Gastrocnemius medialis (tissue), 4 donors: ENCODE measurements around the gene IL12RB2. TPM values are rescaled to one million over a fixed set of nuclear protein-coding genes. Genes with fewer than 3 reads are reported as not detected.

ENCODE experiments used
- ATAC-seq, 2 donors: fragments of 150-250 bp; one replicate each; pipeline ENCODE4 v1.9.1; 2016
- DNase-seq, 2 donors: peaks; one replicate each; pipeline ENCODE4 v3.0.0-alpha.2; 2019
- H3K27ac ChIP-seq, 4 donors: fragments of 200-600 bp; sonication (generic); 1 replicate in 1 of 4; 2 replicates in 3 of 4; pipeline ENCODE4 v1.5.1; 2016 to 2018; ENCODE audit warnings: mild to moderate bottlenecking in 2 of 4, moderate library complexity in 1 of 4
- H3K27me3 ChIP-seq, 3 donors: fragments of 200-600 bp; sonication (generic) in 2 of 3; 1 replicate in 1 of 3; 2 replicates in 2 of 3; pipeline versions ENCODE4 v1.5.1 to v1.6.0; 2016 to 2019; ENCODE audit warnings: mild to moderate bottlenecking in 1 of 3, moderate library complexity in 1 of 3
- H3K36me3 ChIP-seq, 2 donors: fragments of 200-600 bp; sonication (generic) in 1 of 2; one replicate each; pipeline ENCODE4 v1.5.1; 2017 to 2018
- H3K4me1 ChIP-seq, 2 donors: fragments of 200-600 bp; sonication (generic) in 1 of 2; one replicate each; pipeline ENCODE4 v1.5.1; 2016 to 2017; ENCODE audit warnings: mild to moderate bottlenecking in 2 of 2
- H3K4me3 ChIP-seq, 4 donors: fragments of 200-600 bp; sonication (generic) in 3 of 4; 1 replicate in 1 of 4; 2 replicates in 3 of 4; pipeline ENCODE4 v1.5.1; 2016 to 2019; ENCODE audit warnings: mild to moderate bottlenecking in 2 of 4
- H3K9me3 ChIP-seq, 3 donors: fragments of 200-600 bp; sonication (generic) in 2 of 3; 1 replicate in 1 of 3; 2 replicates in 2 of 3; pipeline ENCODE4 v1.5.1; 2016 to 2019
- POLR2A ChIP-seq, 2 donors: fragments of 450-650 bp; IDR thresholded peaks; one replicate each; pipeline ENCODE4 v1.6.1; 2017; ENCODE audit warnings: antibody characterized with exemption in 2 of 2, mild to moderate bottlenecking in 2 of 2, moderate library complexity in 2 of 2
- in situ Hi-C, 4 donors: fragments of 200-750 bp; cut with MboI; loops; one replicate each; pipeline versions ENCODE4 v1.15.0 to v1.8.0; 2017; ENCODE audit warnings: low sequenced_read_pairs in 4 of 4
- intact Hi-C: fragments of 100-400 bp; cut with DNase I; formaldehyde crosslinking; loops from one replicate; pipeline ENCODE4 v1.15.1; 2023; ENCODE audit warnings: low total_unique reads
- total RNA-seq, 4 donors: library from RNA; depleted of rRNA; stranded (reverse); fragments of >200 nt; gene quantifications; one replicate each; pipeline versions ENCODE4 v1.1.0 to v1.2.3, GENCODE V29; 2016
- TF ChIP-seq, protein P1 (sequence below), 5 experiments: fragments of 450-650 bp in 3 of 5; fragments of 200-600 bp in 2 of 5; sonication (generic) in 2 of 5; IDR thresholded peaks in 4 of 5; conservative IDR thresholded peaks in 1 of 5; 1 replicate in 4 of 5; 2 replicates in 1 of 5; pipeline ENCODE4 v1.5.1; 2016 to 2019; ENCODE audit warnings: antibody characterized with exemption in 5 of 5, mild to moderate bottlenecking in 3 of 5, moderate library complexity in 3 of 5

Gene IL12RB2
- total RNA-seq, 4 donors from 2014 or later, result 3.2 to 14.0 (median 9.2) TPM

DNA sequence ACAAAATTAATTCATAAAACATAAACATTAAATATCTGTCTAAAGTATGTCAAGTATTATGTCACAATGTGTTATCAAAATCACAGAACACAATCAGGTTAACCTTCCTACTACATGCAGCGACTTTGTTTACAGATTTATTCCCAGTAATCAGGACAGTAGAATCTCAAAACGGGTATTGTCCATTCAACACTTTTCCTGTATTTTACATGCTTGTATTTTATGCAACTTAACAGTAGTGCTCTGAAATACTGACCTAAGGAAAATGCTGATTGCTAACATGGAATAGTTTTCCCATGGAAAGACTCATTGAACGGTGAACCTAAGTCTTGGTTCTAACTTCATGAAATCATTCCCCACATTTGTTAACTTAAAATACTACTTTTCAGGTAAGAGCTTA is 120.3 kb downstream of the IL12RB2 start:
- peak overlapping the region; percentile 93 to 99 (median 97) for H3K27ac ChIP-seq
- intact Hi-C loops (no loop called here), in situ Hi-C loops (no loop called here)
- no peaks in the 10 kb centered on the region for H3K27me3 ChIP-seq
- H3K4me3 ChIP-seq, result peak overlapping the region; percentile 82 to 96 (median 90)
- peaks cover 5 to 31% of the 10 kb centered on the region in 2 donors for H3K36me3 ChIP-seq
- no peak for TF ChIP-seq POLR2A (IDR thresholded peaks at IDR 0.05)
- TF ChIP-seq, protein P1, sequence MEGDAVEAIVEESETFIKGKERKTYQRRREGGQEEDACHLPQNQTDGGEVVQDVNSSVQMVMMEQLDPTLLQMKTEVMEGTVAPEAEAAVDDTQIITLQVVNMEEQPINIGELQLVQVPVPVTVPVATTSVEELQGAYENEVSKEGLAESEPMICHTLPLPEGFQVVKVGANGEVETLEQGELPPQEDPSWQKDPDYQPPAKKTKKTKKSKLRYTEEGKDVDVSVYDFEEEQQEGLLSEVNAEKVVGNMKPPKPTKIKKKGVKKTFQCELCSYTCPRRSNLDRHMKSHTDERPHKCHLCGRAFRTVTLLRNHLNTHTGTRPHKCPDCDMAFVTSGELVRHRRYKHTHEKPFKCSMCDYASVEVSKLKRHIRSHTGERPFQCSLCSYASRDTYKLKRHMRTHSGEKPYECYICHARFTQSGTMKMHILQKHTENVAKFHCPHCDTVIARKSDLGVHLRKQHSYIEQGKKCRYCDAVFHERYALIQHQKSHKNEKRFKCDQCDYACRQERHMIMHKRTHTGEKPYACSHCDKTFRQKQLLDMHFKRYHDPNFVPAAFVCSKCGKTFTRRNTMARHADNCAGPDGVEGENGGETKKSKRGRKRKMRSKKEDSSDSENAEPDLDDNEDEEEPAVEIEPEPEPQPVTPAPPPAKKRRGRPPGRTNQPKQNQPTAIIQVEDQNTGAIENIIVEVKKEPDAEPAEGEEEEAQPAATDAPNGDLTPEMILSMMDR (IDR thresholded peaks at IDR 0.05 in 4 of 5, conservative IDR thresholded peaks at IDR 0.05 in 1 of 5), result no peak
- DNase-seq, result no peak
- no peak for ATAC-seq
- peaks cover 49 to 57% of the 10 kb centered on the region in 2 donors for H3K4me1 ChIP-seq
- H3K9me3 ChIP-seq, result no peaks in the 10 kb centered on the region

DNA sequence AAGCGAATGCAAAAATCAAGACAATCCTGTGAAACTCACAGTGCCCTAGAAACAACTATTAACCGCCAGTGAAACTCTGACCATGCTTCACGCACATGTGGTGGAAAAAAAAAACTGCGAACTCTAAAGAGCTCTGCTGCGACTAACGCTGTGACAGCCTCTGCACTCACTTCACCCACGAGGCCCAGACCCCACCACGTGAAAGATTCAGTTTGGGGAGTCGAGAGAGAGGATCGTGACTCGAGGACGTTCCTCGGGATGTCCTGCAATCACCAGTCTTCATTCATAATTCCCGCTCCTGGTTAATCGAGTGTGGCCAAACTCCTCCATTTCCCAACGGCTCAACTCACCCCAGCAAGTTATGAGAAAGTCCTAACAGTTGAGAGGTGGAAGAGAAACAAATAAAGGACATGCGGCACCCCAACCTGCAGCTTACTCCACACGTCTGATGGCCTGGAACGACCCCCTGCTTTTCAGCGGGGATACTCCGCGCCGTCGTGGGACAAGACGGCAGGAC is 121.4 kb downstream of the IL12RB2 start:
- DNase-seq (peak in 1 of 2 donors; percentile 14), ATAC-seq (peak in 1 of 2 donors; percentile 3)
- TF ChIP-seq, protein P1 (IDR thresholded peaks at IDR 0.05 in 4 of 5, conservative IDR thresholded peaks at IDR 0.05 in 1 of 5), result no peak
- TF ChIP-seq POLR2A (IDR thresholded peaks at IDR 0.05), result peak; percentile 20 to 48
- intact Hi-C loops (no loop called here), in situ Hi-C loops (no loop called here)
- Histone ChIP-seq H3K27ac (peak overlapping the region; percentile 93 to 99 (median 97)), H3K9me3 (no peaks in the 10 kb centered on the region), H3K27me3 (no peaks in the 10 kb centered on the region), H3K4me3 (peak overlapping the region; percentile 82 to 96 (median 90)), H3K36me3 (peaks cover 5 to 20% of the 10 kb centered on the region in 2 donors), H3K4me1 (peaks cover 55 to 60% of the 10 kb centered on the region in 2 donors)

DNA sequence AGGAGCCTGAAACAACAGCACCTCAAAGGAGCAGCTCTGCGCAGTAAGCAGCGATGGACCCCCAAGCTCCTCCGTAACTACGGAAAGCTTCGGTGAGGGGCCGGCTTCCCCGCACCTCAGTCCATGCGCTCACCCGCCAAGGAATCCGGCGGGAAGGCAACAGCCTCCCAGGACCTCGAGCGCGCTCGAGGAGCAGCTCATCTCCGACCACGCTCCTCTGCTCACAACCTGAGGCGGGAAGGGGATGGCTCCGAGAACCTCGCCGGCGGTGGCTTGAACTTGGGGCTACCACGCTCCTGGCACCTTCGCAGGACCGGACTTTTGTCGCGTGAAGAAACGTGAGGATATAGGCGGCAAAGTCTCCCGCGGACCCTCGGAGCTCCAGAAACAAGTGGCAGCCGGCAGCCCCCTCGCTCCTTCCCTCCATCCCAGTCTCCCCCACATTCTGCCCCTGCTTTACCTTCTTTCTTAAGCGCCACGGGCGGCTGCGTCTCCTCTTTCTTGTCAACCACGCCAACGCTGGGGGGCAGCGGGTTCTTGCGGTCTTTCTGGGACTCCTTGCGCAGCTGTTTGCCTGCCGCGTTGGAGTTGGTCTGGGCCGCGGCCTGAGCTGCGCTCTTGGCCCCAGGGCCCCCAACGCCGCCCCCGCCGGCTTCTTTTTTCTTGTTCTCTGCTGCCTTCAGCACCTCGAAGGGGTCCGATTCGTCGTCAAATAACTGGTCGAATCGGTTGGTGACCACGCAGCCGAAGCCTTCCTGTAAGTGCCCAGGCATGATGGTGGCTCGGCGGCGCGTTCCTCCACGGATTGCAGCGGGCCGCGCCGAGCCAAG is 122.1 kb downstream of the IL12RB2 start:
- ATAC-seq (peak; percentile 6 to 8), DNase-seq (peak; percentile 8 to 40)
- Histone ChIP-seq H3K27ac (peak overlapping the region; percentile 93 to 99 (median 97)), H3K4me1 (peaks cover 57 to 63% of the 10 kb centered on the region in 2 donors), H3K36me3 (peaks cover 2 to 13% of the 10 kb centered on the region in 2 donors), H3K9me3 (no peaks in the 10 kb centered on the region), H3K4me3 (peak overlapping the region; percentile 82 to 96 (median 90)), H3K27me3 (no peaks in the 10 kb centered on the region)
- intact Hi-C loops (loop anchor here (10.0 kb wide), 2 partner anchors 85 to 505 kb away; partner anchors contain the start of genes DNAI4 and MIER1), in situ Hi-C loops (no loop called here)
- no peak for TF ChIP-seq POLR2A (IDR thresholded peaks at IDR 0.05)
- TF ChIP-seq, protein P1 (IDR thresholded peaks at IDR 0.05 in 4 of 5, conservative IDR thresholded peaks at IDR 0.05 in 1 of 5), result peak in 1 of 5 experiments; percentile 6

DNA sequence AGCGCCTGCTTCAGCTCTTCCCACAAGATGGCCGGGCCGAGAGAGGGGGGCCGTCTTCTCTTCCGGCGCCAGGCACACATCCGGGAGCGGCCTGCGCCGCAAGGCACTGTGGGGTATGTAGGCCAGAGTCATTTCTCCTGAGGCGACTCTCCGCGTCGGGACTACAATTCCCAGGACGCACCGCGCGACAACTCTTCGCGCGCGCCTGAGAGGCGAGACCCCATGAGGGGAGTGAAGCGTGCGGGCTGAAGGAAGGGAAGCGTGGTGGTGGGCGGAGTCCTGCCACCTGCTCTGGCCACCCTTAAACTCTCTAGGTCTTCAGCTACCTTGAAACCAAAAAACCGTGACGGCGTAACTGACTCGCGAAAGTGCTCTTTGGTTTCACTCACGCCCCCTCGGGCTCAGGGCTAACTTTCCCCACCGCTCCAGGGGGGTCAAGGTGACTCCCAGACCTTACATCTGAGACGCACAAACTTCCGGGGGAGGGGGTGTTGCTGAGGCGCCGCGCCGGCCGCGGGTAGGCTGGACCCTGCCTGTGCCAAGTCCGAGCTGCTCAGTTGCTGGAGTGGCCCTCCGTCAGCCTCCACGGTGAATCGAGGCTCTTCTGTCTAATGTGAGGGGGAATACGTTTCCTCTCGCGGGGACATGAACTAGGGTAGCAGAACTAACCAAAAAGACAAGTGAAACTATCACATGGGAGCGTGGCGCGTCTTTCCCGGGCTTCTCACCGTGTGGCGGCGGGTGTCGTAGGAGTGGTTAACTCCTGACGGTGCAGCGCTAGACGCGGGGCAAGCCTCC is 122.9 kb downstream of the IL12RB2 start, which contains the start of gene SERBP1:
Gene SERBP1, minus strand, starts transcription at position 45 of the 798 bp plus-strand sequence. CDS start 102 bp downstream, outside the sequence.
- in situ Hi-C loops (no loop called here), intact Hi-C loops (loop anchor here (10.0 kb wide), 2 partner anchors 86 to 506 kb away; partner anchors contain the start of genes DNAI4 and MIER1)
- peaks cover 53 to 61% of the 10 kb centered on the region in 2 donors for H3K4me1 ChIP-seq

More for the DNA sequence above, 122.9 kb downstream of the IL12RB2 start, which contains the start of gene SERBP1:
- H3K9me3 ChIP-seq, result no peaks in the 10 kb centered on the region
- H3K4me3 ChIP-seq, result peak within 1 kb of the TSS; percentile 82 to 96 (median 90)
- H3K36me3 ChIP-seq, result peaks cover 0 to 6% of the 10 kb centered on the region in 2 donors
- ATAC-seq (peak; percentile 87), DNase-seq (peak; percentile 94 to 97)
- H3K27ac ChIP-seq, result peak within 1 kb of the TSS; percentile 93 to 99 (median 97)
- peak; percentile 91 to 95 for TF ChIP-seq POLR2A (IDR thresholded peaks at IDR 0.05)
- TF ChIP-seq, protein P1 (IDR thresholded peaks at IDR 0.05 in 4 of 5, conservative IDR thresholded peaks at IDR 0.05 in 1 of 5), result no peak
- H3K27me3 ChIP-seq, result no peaks in the 10 kb centered on the region
